HCT116 (cell line): ENCODE results near the gene MEG3. TPM values are rescaled to one million over a fixed set of nuclear protein-coding genes. Genes with fewer than 3 reads are reported as not detected.

Source experiments
- ATAC-seq: fragments of 200-7000 bp; cut with Tn5 transposase; 2 replicates; pipeline ENCODE4 v1.9.1; 2020; ENCODE audit warnings: mild to moderate bottlenecking, moderate library complexity
- BruUV-seq: library from RNA; stranded (reverse); fragments of 400-500 nt; replicated peaks from 2 replicates; lab custom pipeline; 2021; lab: Mats Ljungman, UMichigan
- CTCF ChIA-PET: fragments of 300-600 bp; sonication (Branson Sonifier 250); formaldehyde crosslinking; loops from one replicate; lab custom pipeline; 2021; ENCODE audit warnings: antibody characterized with exemption; lab: Charles Lee
- POLR2A ChIA-PET: fragments of 300-600, 350-600 bp; sonication (Branson Sonifier 250); formaldehyde crosslinking; loops from one replicate; lab custom pipeline; 2021; ENCODE audit warnings: antibody characterized with exemption; lab: Charles Lee
- RAD21 ChIA-PET, 2 experiments: fragments of 300-600 bp; sonication (Branson Sonifier 250); formaldehyde crosslinking; loops; one replicate each; lab custom pipeline; 2023; ENCODE audit warnings: low total read pairs in 2 of 2; ENCODE audit not compliant: uncharacterized antibody in 2 of 2, unreplicated experiment in 2 of 2, low non-redundant PET in 1 of 2; lab: Charles Lee
- DNase-seq: peaks from one replicate; pipeline ENCODE4 v3.0.0-alpha.2; 2010; ENCODE audit warnings: low read depth, low spot score
- H2AFZ ChIP-seq: fragments of 200-600 bp; shearing (Covaris generic), sonication (generic); 2 replicates; pipeline ENCODE4 v1.6.1; 2017; ENCODE audit warnings: low read depth, mixed run types, mixed read lengths, antibody characterized with exemption, low read length; ENCODE audit not compliant: poor library complexity, severe bottlenecking
- H3K27ac ChIP-seq: 2 replicates; pipeline ENCODE4 v1.5.1; 2012; ENCODE audit warnings: low read depth, low read length
- H3K27me3 ChIP-seq: fragments of 200-600 bp; sonication (generic); 2 replicates; pipeline ENCODE4 v1.6.1; 2016; ENCODE audit warnings: mixed run types, low read length, mixed read lengths; ENCODE audit not compliant: insufficient read depth
- H3K36me3 ChIP-seq, 2 experiments: fragments of 200-500 bp in 1 of 2; fragments of 200-600 bp in 1 of 2; sonication (Bioruptor generic) in 1 of 2; sonication (generic) in 1 of 2; 2 replicates each; pipeline versions ENCODE4 v1.5.1 to v1.6.1; 2014 to 2016; ENCODE audit warnings: low read length in 2 of 2, inconsistent platforms in 1 of 2, mixed read lengths in 1 of 2, mixed run types in 1 of 2; ENCODE audit not compliant: insufficient read depth in 2 of 2, control insufficient read depth in 1 of 2
- H3K4me1 ChIP-seq, 2 experiments: fragments of 200-600 bp in 1 of 2; sonication (generic) in 1 of 2; 2 replicates each; pipeline versions ENCODE4 v1.5.1 to v1.6.1; 2012 to 2017; ENCODE audit warnings: low read length in 2 of 2, inconsistent platforms in 1 of 2, mild to moderate bottlenecking in 1 of 2, mixed read lengths in 1 of 2, mixed run types in 1 of 2, moderate library complexity in 1 of 2; ENCODE audit not compliant: insufficient read depth in 2 of 2, control insufficient read depth in 1 of 2
- H3K4me2 ChIP-seq: fragments of 200-600 bp; sonication (generic); 2 replicates; pipeline ENCODE4 v1.6.1; 2017; ENCODE audit warnings: mixed run types, low read length, mixed read lengths
- H3K4me3 ChIP-seq, 2 experiments: fragments of 200-600 bp in 1 of 2; sonication (generic) in 1 of 2; replicated peaks in 1 of 2; 2 replicates each; pipeline ENCODE4 v1.5.1; 2011 to 2016; ENCODE audit warnings: low read length in 2 of 2, control low read depth in 1 of 2, low read depth in 1 of 2, mild to moderate bottlenecking in 1 of 2, mixed read lengths in 1 of 2, mixed run types in 1 of 2
- H3K79me2 ChIP-seq: fragments of 200-600 bp; sonication (generic); 2 replicates; pipeline ENCODE4 v1.6.1; 2017; ENCODE audit warnings: mild to moderate bottlenecking, mixed run types, low read length, moderate library complexity, mixed read lengths; ENCODE audit not compliant: insufficient read depth
- H3K9ac ChIP-seq: fragments of 200-600 bp; sonication (generic); 2 replicates; pipeline ENCODE4 v1.6.1; 2016; ENCODE audit warnings: low read length, mixed read lengths
- H3K9me2 ChIP-seq: fragments of 200-600 bp; sonication (generic), shearing (Covaris generic); 2 replicates; pipeline ENCODE4 v1.6.1; 2017; ENCODE audit warnings: mixed run types, mild to moderate bottlenecking, moderate library complexity; ENCODE audit not compliant: insufficient read depth
- H3K9me3 ChIP-seq, 2 experiments: fragments of 200-500 bp in 1 of 2; fragments of 200-600 bp in 1 of 2; sonication (Bioruptor generic) in 1 of 2; sonication (generic) in 1 of 2; 2 replicates each; pipeline ENCODE4 v1.6.1; 2014 to 2017; ENCODE audit warnings: low read length in 2 of 2, mixed read lengths in 2 of 2, inconsistent platforms in 1 of 2, low read depth in 1 of 2, mild to moderate bottlenecking in 1 of 2, mixed run types in 1 of 2, moderate library complexity in 1 of 2; ENCODE audit not compliant: control insufficient read depth in 1 of 2, insufficient read depth in 1 of 2
- H4K20me1 ChIP-seq: fragments of 200-600 bp; sonication (generic), shearing (Covaris generic); 2 replicates; pipeline ENCODE4 v1.6.1; 2017; ENCODE audit warnings: mixed run types, mild to moderate bottlenecking, moderate library complexity; ENCODE audit not compliant: insufficient read depth
- CEBPB ChIP-seq: IDR thresholded peaks from 2 replicates; pipeline ENCODE4 v1.6.1; 2012; ENCODE audit warnings: low read depth
- EGR1 ChIP-seq: IDR thresholded peaks from 2 replicates; pipeline ENCODE4 v1.6.1; 2012; ENCODE audit warnings: low read depth
- ELF1 ChIP-seq: IDR thresholded peaks from 2 replicates; pipeline ENCODE4 v1.6.1; 2012; ENCODE audit warnings: low read depth, borderline replicate concordance
- FOSL1 ChIP-seq: IDR thresholded peaks from 2 replicates; pipeline ENCODE4 v1.6.1; 2012; ENCODE audit warnings: low read depth
- JUND ChIP-seq: IDR thresholded peaks from 2 replicates; pipeline ENCODE4 v1.6.1; 2012
- POLR2A ChIP-seq: IDR thresholded peaks from 2 replicates; pipeline ENCODE4 v1.7.0; 2011; ENCODE audit warnings: borderline replicate concordance; ENCODE audit not compliant: insufficient read depth, insufficient read length; ENCODE audit errors: extremely low read depth
- RAD21 ChIP-seq: IDR thresholded peaks from 2 replicates; pipeline ENCODE4 v1.6.1; 2012; ENCODE audit warnings: low read depth, mild to moderate bottlenecking
- SIN3A ChIP-seq: IDR thresholded peaks from 2 replicates; pipeline ENCODE4 v1.6.1; 2012; ENCODE audit warnings: low read depth
- SP1 ChIP-seq: IDR thresholded peaks from 2 replicates; pipeline ENCODE4 v1.6.1; 2012; ENCODE audit warnings: low read depth
- TCF7L2 ChIP-seq: IDR thresholded peaks from 2 replicates; pipeline ENCODE4 v1.7.0; 2011; ENCODE audit warnings: borderline replicate concordance, inconsistent platforms; ENCODE audit not compliant: insufficient read depth, insufficient read length; ENCODE audit errors: extremely low read depth
- YY1 ChIP-seq: IDR thresholded peaks from 2 replicates; pipeline ENCODE4 v1.6.1; 2011; ENCODE audit warnings: low read length, low read depth, moderate library complexity, mild to moderate bottlenecking; ENCODE audit not compliant: insufficient replicate concordance; ENCODE audit errors: extremely low read depth
- ZNF274 ChIP-seq: fragments of 200-500 bp; sonication (Bioruptor generic); IDR thresholded peaks from 2 replicates; pipeline ENCODE4 v1.6.1; 2014; ENCODE audit warnings: mild to moderate bottlenecking, low read depth, low read length, inconsistent platforms
- intact Hi-C: fragments of 100-400 bp; cut with micrococcal nuclease; formaldehyde crosslinking; loops from 2 replicates; pipeline ENCODE4 v1.10.0; 2022
- total RNA-seq: library from RNA; stranded (reverse); gene quantifications from one replicate; pipeline ENCODE4 v1.2.1, GENCODE V29; 2021; ENCODE audit not compliant: unreplicated experiment
- TF ChIP-seq, protein P1 (sequence below): IDR thresholded peaks from 2 replicates; pipeline ENCODE4 v1.6.1; 2012; ENCODE audit warnings: low read depth
- TF ChIP-seq, protein P2 (sequence below): IDR thresholded peaks from 2 replicates; pipeline ENCODE4 v1.6.1; 2012
- TF ChIP-seq, protein P3 (sequence below), 3 experiments: fragments of 200-600 bp in 1 of 3; sonication (generic) in 1 of 3; IDR thresholded peaks in 2 of 3; conservative IDR thresholded peaks in 1 of 3; 2 replicates each; pipeline ENCODE4 v1.5.1; 2012 to 2017; ENCODE audit warnings: low read depth in 2 of 3, low read length in 2 of 3, antibody characterized with exemption in 1 of 3, borderline replicate concordance in 1 of 3, control low read depth in 1 of 3, mild to moderate bottlenecking in 1 of 3, mixed read lengths in 1 of 3, mixed run types in 1 of 3, moderate library complexity in 1 of 3; ENCODE audit not compliant: insufficient read depth in 1 of 3
- TF ChIP-seq, protein P4 (sequence below): IDR thresholded peaks from 2 replicates; pipeline ENCODE4 v1.6.1; 2012

MEG3 gene
- total RNA-seq, 1 experiment from 2014 or later = 2.5 TPM

DNA sequence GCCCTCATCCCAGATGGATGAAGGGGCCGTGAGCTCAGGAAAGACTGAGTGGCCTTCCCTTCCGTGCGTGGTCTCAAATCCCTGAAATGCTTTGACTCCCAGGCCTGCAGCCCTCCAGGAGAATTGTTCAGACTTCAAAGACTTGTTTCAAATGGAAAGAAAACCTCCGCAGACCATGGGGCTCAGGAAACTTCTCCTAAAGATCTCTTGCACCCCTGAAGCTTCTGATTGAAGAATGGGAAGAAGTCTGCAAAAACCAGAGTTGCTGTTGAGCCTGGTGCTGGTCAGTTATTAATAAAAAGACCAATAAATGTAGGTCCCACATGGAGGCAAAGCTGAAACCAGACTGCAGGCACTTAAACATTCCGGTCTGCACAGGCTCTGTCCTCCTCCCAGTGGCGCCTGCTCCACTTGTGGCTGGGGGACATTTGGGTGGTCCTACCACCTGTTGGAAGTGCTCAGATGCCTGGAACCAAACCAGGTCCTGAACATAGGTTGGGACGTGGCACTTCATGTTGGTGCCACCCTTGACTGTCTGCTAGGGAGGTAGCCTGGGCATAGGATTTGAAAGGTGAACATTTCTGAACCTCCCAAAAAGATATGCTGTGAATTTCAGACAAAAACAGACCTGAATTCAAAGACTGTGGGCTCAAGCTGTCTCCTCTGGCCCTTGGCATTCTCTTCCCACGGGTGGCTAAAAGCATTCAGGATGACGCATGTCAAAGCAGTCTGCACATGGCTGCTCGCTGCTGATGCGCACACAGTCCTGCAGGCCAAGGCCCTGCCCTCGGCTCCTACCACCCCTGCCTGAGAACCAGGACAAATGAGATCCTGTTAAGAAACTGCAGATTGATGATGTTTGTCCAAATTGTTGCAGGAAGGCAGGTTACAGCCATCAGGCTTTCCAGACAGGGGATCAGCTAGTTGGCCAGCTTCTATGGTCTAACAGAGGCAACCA is 36.2 kb upstream of the MEG3 start:
- Histone ChIP-seq H3K4me3 (no peak overlapping the region), H3K27me3 (no peaks in the 10 kb centered on the region), H3K9ac (no peak overlapping the region), H3K27ac (no peak overlapping the region), H3K36me3 (no peaks in the 10 kb centered on the region), H3K4me2 (no peak overlapping the region), H3K9me2 (no peaks in the 10 kb centered on the region), H3K79me2 (no peaks in the 10 kb centered on the region), H3K4me1 (no peaks in the 10 kb centered on the region), H4K20me1 (no peaks in the 10 kb centered on the region)
- ChIA-PET POLR2A (no interaction called here), RAD21 (no interaction called here)
- ATAC-seq (no peak), DNase-seq (no peak)
- intact Hi-C loops = no loop called here
- BruUV-seq = no TSS peak
- TF ChIP-seq RAD21 (no peak), JUND (no peak), TCF7L2 (no peak), POLR2A (no peak), ZNF274 (no peak), EGR1 (no peak), ELF1 (no peak), SP1 (no peak), SIN3A (no peak), FOSL1 (no peak), CEBPB (no peak), YY1 (no peak)
- TF ChIP-seq, protein P1, sequence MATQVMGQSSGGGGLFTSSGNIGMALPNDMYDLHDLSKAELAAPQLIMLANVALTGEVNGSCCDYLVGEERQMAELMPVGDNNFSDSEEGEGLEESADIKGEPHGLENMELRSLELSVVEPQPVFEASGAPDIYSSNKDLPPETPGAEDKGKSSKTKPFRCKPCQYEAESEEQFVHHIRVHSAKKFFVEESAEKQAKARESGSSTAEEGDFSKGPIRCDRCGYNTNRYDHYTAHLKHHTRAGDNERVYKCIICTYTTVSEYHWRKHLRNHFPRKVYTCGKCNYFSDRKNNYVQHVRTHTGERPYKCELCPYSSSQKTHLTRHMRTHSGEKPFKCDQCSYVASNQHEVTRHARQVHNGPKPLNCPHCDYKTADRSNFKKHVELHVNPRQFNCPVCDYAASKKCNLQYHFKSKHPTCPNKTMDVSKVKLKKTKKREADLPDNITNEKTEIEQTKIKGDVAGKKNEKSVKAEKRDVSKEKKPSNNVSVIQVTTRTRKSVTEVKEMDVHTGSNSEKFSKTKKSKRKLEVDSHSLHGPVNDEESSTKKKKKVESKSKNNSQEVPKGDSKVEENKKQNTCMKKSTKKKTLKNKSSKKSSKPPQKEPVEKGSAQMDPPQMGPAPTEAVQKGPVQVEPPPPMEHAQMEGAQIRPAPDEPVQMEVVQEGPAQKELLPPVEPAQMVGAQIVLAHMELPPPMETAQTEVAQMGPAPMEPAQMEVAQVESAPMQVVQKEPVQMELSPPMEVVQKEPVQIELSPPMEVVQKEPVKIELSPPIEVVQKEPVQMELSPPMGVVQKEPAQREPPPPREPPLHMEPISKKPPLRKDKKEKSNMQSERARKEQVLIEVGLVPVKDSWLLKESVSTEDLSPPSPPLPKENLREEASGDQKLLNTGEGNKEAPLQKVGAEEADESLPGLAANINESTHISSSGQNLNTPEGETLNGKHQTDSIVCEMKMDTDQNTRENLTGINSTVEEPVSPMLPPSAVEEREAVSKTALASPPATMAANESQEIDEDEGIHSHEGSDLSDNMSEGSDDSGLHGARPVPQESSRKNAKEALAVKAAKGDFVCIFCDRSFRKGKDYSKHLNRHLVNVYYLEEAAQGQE = no peak
- TF ChIP-seq, protein P2, sequence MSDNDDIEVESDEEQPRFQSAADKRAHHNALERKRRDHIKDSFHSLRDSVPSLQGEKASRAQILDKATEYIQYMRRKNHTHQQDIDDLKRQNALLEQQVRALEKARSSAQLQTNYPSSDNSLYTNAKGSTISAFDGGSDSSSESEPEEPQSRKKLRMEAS = no peak
- TF ChIP-seq, protein P3, sequence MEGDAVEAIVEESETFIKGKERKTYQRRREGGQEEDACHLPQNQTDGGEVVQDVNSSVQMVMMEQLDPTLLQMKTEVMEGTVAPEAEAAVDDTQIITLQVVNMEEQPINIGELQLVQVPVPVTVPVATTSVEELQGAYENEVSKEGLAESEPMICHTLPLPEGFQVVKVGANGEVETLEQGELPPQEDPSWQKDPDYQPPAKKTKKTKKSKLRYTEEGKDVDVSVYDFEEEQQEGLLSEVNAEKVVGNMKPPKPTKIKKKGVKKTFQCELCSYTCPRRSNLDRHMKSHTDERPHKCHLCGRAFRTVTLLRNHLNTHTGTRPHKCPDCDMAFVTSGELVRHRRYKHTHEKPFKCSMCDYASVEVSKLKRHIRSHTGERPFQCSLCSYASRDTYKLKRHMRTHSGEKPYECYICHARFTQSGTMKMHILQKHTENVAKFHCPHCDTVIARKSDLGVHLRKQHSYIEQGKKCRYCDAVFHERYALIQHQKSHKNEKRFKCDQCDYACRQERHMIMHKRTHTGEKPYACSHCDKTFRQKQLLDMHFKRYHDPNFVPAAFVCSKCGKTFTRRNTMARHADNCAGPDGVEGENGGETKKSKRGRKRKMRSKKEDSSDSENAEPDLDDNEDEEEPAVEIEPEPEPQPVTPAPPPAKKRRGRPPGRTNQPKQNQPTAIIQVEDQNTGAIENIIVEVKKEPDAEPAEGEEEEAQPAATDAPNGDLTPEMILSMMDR (IDR thresholded peaks at IDR 0.05 in 2 of 3, conservative IDR thresholded peaks at IDR 0.05 in 1 of 3; ENCODE audit: borderline replicate concordance in 1 of 3, insufficient read depth in 1 of 3, low read depth in 2 of 3, low read length in 2 of 3) = no peak
- TF ChIP-seq, protein P4, sequence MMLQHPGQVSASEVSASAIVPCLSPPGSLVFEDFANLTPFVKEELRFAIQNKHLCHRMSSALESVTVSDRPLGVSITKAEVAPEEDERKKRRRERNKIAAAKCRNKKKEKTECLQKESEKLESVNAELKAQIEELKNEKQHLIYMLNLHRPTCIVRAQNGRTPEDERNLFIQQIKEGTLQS = no peak
- TF ChIP-seq, all 23 proteins: peak for 0
- CTCF ChIA-PET = no interaction called here
- no peak overlapping the region for H2AFZ ChIP-seq
- H3K9me3 ChIP-seq = no peaks in the 10 kb centered on the region
